Measurements from ENCODE around the gene TCHP. TPM values are rescaled to one million over a fixed set of nuclear protein-coding genes. Genes with fewer than 3 reads are reported as not detected.

Gene TCHP
- total and polyA plus RNA-seq, 12 donors = 8.3 to 21.1 (median 10.6) TPM

- Histone ChIP-seq H3K4me3 (no peak overlapping the region), H3K4me1 (replicated peaks in 1 of 2) (no peaks in the 10 kb centered on the region), H3K27me3 (no peaks in the 10 kb centered on the region), H3K9me3 (replicated peaks in 1 of 3) (no peaks in the 10 kb centered on the region), H3K27ac (peak overlapping the region in 1 of 5 donors; percentile 17), H3K36me3 (replicated peaks in 1 of 2) (peaks cover 0 to 84% of the 10 kb centered on the region in 2 donors)
- TF ChIP-seq CTCF (IDR thresholded peaks at IDR 0.05) (no peak), POLR2A (IDR thresholded peaks at IDR 0.05) (no peak)
- WGBS, 4 donors = 89 to 91% (median 91%) methylated on average over 12 of the region's 12 CpGs
- DNase-seq = no peak
- intact Hi-C loops (cut with DNase I) = no loop called here
Observed at GRCh38 chr12:109912855-109913321, 12.8 kb downstream of the TCHP start.

DNA sequence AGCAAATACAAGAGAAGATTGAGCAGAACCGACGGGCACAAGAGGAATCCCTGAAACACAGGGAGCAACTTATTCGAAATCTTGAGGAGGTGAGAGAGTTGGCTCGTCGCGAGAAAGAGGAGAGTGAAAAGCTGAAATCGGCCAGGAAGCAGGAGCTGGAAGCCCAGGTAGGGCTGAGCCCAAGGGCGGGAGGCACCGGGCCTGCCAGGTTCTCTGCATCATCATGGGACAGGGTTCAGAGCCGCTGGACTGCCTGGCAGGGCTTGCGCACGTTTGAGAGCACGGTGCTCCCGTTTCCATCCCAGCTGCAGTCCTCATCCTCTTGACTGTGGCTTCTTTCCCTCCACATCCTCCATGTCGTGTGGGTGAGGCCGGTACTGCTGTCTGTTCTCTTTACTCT is 14.4 kb downstream of the TCHP start:
- TF ChIP-seq CTCF (IDR thresholded peaks at IDR 0.05) (no peak), POLR2A (IDR thresholded peaks at IDR 0.05) (no peak)
- DNase-seq = no peak
- intact Hi-C loops (cut with DNase I) = no loop called here
- Histone ChIP-seq H3K27me3 (no peaks in the 10 kb centered on the region), H3K27ac (no peak overlapping the region), H3K4me3 (no peak overlapping the region), H3K9me3 (replicated peaks in 1 of 3) (no peaks in the 10 kb centered on the region), H3K36me3 (replicated peaks in 1 of 2) (peaks cover 0 to 69% of the 10 kb centered on the region in 2 donors), H3K4me1 (replicated peaks in 1 of 2) (no peaks in the 10 kb centered on the region)
- 91 to 94% (median 93%) methylated on average over 16 of the region's 16 CpGs for WGBS, 4 donors

DNA sequence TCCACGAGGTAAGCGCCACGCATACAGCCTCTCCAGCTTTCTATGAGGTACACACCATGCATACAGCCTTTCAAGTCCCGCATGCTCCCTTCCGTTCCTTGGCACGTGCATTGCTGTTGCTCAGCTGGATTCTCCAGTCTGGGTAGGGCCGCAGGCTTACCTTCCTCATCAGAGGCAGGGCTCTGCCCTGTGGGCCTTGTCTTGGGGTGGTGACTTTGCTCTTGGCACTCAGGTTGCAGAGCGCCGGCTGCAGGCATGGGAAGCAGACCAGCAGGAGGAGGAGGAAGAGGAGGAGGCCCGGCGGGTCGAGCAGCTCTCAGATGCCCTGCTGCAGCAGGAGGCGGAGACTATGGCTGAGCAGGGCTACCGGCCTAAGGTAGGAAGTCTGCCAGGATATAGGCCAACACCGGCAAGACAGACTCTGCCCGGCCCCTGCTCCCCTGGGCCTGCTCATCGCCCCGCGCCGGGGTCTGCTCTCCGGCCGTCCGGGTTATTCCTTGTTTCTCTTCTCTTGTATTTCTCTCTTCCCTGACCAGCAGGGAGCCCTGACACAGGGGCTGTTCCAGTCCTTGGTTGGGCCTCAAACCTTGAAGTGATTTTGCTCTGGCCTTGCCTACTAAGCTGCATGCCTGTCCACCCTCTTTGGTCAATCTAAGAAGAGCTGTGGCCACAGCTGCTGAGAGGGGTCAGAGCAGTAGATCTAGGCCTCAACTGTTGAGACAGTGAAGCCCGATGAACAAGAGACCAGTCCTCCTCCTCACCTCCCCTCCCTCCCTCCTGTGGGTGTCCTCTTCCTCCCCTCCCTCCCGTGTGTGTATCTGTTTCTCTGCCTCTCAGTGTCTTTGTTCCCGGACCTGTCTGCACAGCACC is 15.3 kb downstream of the TCHP start:
- no peak for DNase-seq
- Histone ChIP-seq H3K9me3 (replicated peaks in 1 of 3) (no peaks in the 10 kb centered on the region), H3K36me3 (replicated peaks in 1 of 2) (peaks cover 0 to 73% of the 10 kb centered on the region in 2 donors), H3K27me3 (no peaks in the 10 kb centered on the region), H3K4me1 (replicated peaks in 1 of 2) (no peaks in the 10 kb centered on the region), H3K27ac (no peak overlapping the region), H3K4me3 (no peak overlapping the region)
- TF ChIP-seq CTCF (IDR thresholded peaks at IDR 0.05) = no peak
- TF ChIP-seq POLR2A (IDR thresholded peaks at IDR 0.05) = no peak
- WGBS, 4 donors = 84 to 87% (median 85%) methylated on average over 24 to 26 of the region's 26 CpGs
- intact Hi-C loops (cut with DNase I) = no loop called here

DNA sequence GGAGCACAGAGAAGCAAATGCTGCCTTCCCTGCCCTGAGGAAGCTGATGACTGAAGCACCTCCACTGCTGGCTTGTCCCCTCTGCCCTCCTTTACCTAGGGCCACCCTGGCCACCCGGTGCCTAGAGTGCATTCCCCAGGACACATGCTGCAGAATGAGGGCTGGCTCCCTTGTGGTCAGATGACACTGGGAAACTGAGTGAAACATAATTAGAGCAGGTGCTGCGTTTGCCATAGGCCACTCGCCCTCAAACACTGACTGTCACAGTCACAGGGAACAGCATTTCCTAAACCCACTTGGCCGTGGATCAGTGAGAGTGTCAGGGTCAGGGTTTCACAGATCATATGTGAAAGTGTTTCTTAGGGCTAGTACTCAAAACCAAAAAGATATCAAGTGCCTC is 16.0 kb downstream of the TCHP start:
- no peak overlapping the region for H3K27ac ChIP-seq
- H3K4me3 ChIP-seq = no peak overlapping the region
- DNase-seq = no peak
- WGBS, 4 donors = 79 to 96% (median 91%) methylated on average over 4 of the region's 4 CpGs
- no peaks in the 10 kb centered on the region for H3K9me3 ChIP-seq (replicated peaks in 1 of 3)
- intact Hi-C loops (cut with DNase I) = no loop called here
- no peaks in the 10 kb centered on the region for H3K4me1 ChIP-seq (replicated peaks in 1 of 2)
- H3K27me3 ChIP-seq = no peaks in the 10 kb centered on the region
- TF ChIP-seq CTCF (IDR thresholded peaks at IDR 0.05) = no peak
- no peak for TF ChIP-seq POLR2A (IDR thresholded peaks at IDR 0.05)
- peaks cover 0 to 70% of the 10 kb centered on the region in 2 donors for H3K36me3 ChIP-seq (replicated peaks in 1 of 2)
